ENCODE results near the gene SLC39A9. TPM values are rescaled to one million over a fixed set of nuclear protein-coding genes. Genes with fewer than 3 reads are reported as not detected.
A peak's percentile ranks its signal among the peaks of the same experiment; 100 is the strongest.

Gene SLC39A9
- polyA plus RNA-seq, 1 donor from 2014 or later = 88.5 TPM

GRCh38 chr14:69459122-69459521 lies 60.6 kb downstream of the SLC39A9 start:
- Histone ChIP-seq H3K27ac (ENCODE audit: low read length) (no peak overlapping the region), H3K36me3 (ENCODE audit: insufficient read depth, low read length) (peaks cover 14% of the 10 kb centered on the region), H3K4me3 (ENCODE audit: low read length) (no peak overlapping the region), H2AFZ (ENCODE audit: low read depth, low read length) (no peak overlapping the region), H4K20me1 (ENCODE audit: insufficient read depth) (no peaks in the 10 kb centered on the region), H3K27me3 (ENCODE audit: insufficient read depth, low read depth, low read length) (no peaks in the 10 kb centered on the region), H3K9me2 (ENCODE audit: insufficient read depth, low read length) (no peaks in the 10 kb centered on the region), H3F3A (ENCODE audit: insufficient read depth, low read length, poor library complexity, severe bottlenecking) (no peaks in the 10 kb centered on the region), H3K4me2 (ENCODE audit: low read length) (no peak overlapping the region), H3K79me2 (replicated peaks; ENCODE audit: insufficient read depth, low read length) (no peaks in the 10 kb centered on the region), H3K9me3 (ENCODE audit: low read length) (no peaks in the 10 kb centered on the region), H3K9ac (ENCODE audit: low read length) (no peak overlapping the region)
- TF ChIP-seq REST (IDR thresholded peaks at IDR 0.05; ENCODE audit: borderline replicate concordance) = no peak
- TF ChIP-seq EP300 (conservative IDR thresholded peaks at IDR 0.05; ENCODE audit: poor library complexity, severe bottlenecking) = no peak
- TF ChIP-seq SMC3 (conservative IDR thresholded peaks at IDR 0.05; ENCODE audit: poor library complexity) = no peak
- TF ChIP-seq TAF1 (IDR thresholded peaks at IDR 0.05; ENCODE audit: low read depth) = no peak
- TF ChIP-seq, protein P1, sequence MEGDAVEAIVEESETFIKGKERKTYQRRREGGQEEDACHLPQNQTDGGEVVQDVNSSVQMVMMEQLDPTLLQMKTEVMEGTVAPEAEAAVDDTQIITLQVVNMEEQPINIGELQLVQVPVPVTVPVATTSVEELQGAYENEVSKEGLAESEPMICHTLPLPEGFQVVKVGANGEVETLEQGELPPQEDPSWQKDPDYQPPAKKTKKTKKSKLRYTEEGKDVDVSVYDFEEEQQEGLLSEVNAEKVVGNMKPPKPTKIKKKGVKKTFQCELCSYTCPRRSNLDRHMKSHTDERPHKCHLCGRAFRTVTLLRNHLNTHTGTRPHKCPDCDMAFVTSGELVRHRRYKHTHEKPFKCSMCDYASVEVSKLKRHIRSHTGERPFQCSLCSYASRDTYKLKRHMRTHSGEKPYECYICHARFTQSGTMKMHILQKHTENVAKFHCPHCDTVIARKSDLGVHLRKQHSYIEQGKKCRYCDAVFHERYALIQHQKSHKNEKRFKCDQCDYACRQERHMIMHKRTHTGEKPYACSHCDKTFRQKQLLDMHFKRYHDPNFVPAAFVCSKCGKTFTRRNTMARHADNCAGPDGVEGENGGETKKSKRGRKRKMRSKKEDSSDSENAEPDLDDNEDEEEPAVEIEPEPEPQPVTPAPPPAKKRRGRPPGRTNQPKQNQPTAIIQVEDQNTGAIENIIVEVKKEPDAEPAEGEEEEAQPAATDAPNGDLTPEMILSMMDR (IDR thresholded peaks at IDR 0.05; ENCODE audit: poor library complexity, severe bottlenecking) = no peak
- TF ChIP-seq EZH2 (IDR thresholded peaks at IDR 0.05; ENCODE audit: borderline replicate concordance, insufficient read depth, low read length, poor library complexity, severe bottlenecking) = no peak
- no peak for TF ChIP-seq POLR2AphosphoS5 (IDR thresholded peaks at IDR 0.05)
- TF ChIP-seq RAD21 (conservative IDR thresholded peaks at IDR 0.05) = no peak
- TF ChIP-seq MXI1 (conservative IDR thresholded peaks at IDR 0.05; ENCODE audit: poor library complexity, severe bottlenecking) = no peak

DNA sequence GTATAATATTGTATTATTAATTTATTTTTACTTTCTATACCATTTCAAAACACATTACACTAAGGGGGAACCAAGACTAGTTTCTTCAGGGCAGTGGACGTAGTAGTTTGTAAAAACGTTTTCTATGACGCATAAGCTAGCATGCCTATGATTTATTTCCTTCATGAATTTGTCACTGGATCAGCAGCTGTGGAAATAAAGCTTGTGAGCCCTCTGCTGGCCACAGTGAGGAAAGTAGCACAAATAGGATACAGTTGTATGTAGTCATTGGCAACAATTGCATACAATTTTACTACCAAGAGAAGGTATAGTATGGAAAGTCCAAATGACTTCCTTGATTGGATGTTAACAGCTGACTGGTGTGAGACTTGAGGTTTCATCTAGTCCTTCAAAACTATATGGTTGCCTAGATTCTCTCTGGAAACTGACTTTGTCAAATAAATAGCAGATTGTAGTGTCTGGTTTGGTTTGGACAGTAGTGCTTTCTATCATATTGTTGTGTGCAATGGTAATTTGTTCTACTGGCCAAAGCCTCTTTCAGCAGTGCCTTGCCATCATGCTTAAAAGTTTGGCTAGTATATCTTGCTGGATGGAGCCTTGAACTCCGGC lies 61.7 kb downstream of the SLC39A9 start:
- Histone ChIP-seq H2AFZ (ENCODE audit: low read depth, low read length) (no peak overlapping the region), H3K79me2 (replicated peaks; ENCODE audit: insufficient read depth, low read length) (no peaks in the 10 kb centered on the region), H3K27me3 (ENCODE audit: insufficient read depth, low read depth, low read length) (no peaks in the 10 kb centered on the region), H3K9me2 (ENCODE audit: insufficient read depth, low read length) (no peaks in the 10 kb centered on the region), H3K27ac (ENCODE audit: low read length) (no peak overlapping the region), H3F3A (ENCODE audit: insufficient read depth, low read length, poor library complexity, severe bottlenecking) (no peaks in the 10 kb centered on the region), H3K4me3 (ENCODE audit: low read length) (no peak overlapping the region), H3K9me3 (ENCODE audit: low read length) (no peaks in the 10 kb centered on the region), H3K9ac (ENCODE audit: low read length) (no peak overlapping the region), H4K20me1 (ENCODE audit: insufficient read depth) (no peaks in the 10 kb centered on the region), H3K4me2 (ENCODE audit: low read length) (no peak overlapping the region), H3K36me3 (ENCODE audit: insufficient read depth, low read length) (peaks cover 9% of the 10 kb centered on the region)
- TF ChIP-seq SMC3 (conservative IDR thresholded peaks at IDR 0.05; ENCODE audit: poor library complexity) (peak; percentile 95), REST (IDR thresholded peaks at IDR 0.05; ENCODE audit: borderline replicate concordance) (no peak), RAD21 (conservative IDR thresholded peaks at IDR 0.05) (peak; percentile 88)
- TF ChIP-seq, protein P1 (IDR thresholded peaks at IDR 0.05; ENCODE audit: poor library complexity, severe bottlenecking) = peak; percentile 90
